Measurements from ENCODE around the gene RAPGEF6. TPM values are rescaled to one million over a fixed set of nuclear protein-coding genes. Genes with fewer than 3 reads are reported as not detected.
"Not testable (repeated sequence)": the region's sequence is repeated elsewhere in the genome, so short reads cannot be mapped to it uniquely, and the experiment has no call there.

RAPGEF6 gene
- total and polyA plus RNA-seq, 2 of the 4 experiments (the other 2 are of a cell fraction) = 5.8 to 18.8 TPM

- H4K5ac ChIP-seq (ENCODE audit: low read depth, low read length); H2BK20ac ChIP-seq (ENCODE audit: low read depth, low read length); H4K20me1 ChIP-seq (ENCODE audit: insufficient read depth, low read length); H3K9ac ChIP-seq (ENCODE audit: low read depth, low read length); H2AFZ ChIP-seq (replicated peaks; ENCODE audit: low read length, poor library complexity); H3K9me3 ChIP-seq (ENCODE audit: control insufficient read depth, insufficient read depth, low read length); H3K56ac ChIP-seq (ENCODE audit: extremely low read depth, insufficient read depth, low read length); H2AK5ac ChIP-seq (ENCODE audit: low read depth, low read length); H2BK120ac ChIP-seq (ENCODE audit: low read depth, low read length); H3K23ac ChIP-seq (ENCODE audit: low read depth, low read length); H3K4ac ChIP-seq (ENCODE audit: low read depth, low read length); H3K36me3 ChIP-seq (ENCODE audit: control insufficient read depth, insufficient read depth, low read length); POLR2A ChIA-PET (ENCODE audit: unreplicated experiment); dilution Hi-C loops (cut with HindIII; ENCODE audit: low sequenced_read_pairs, unreplicated experiment); H3K18ac ChIP-seq (ENCODE audit: low read depth, low read length); H3K14ac ChIP-seq (replicated peaks; ENCODE audit: low read depth, low read length); ATAC-seq (ENCODE audit: low read depth); H4K8ac ChIP-seq (ENCODE audit: low read depth in 2 of 2, low read length in 2 of 2); H3K27ac ChIP-seq (ENCODE audit: insufficient read depth, low read length); CTCF ChIA-PET; H4K91ac ChIP-seq (ENCODE audit: insufficient read depth, low read depth, low read length); DNase-seq; BruUV-seq (replicated peaks); H2BK15ac ChIP-seq (ENCODE audit: low read depth, low read length); H3K27me3 ChIP-seq (ENCODE audit: control insufficient read depth, insufficient read depth, low read length); H2AK9ac ChIP-seq (replicated peaks; ENCODE audit: low read depth, low read length, poor library complexity); H3K4me3 ChIP-seq (ENCODE audit: insufficient read depth, low read depth, low read length); H3K4me2 ChIP-seq (ENCODE audit: low read depth, low read length); H2BK5ac ChIP-seq (ENCODE audit: low read depth, low read length, poor library complexity, severe bottlenecking); H3K9me1 ChIP-seq (ENCODE audit: insufficient read depth, low read length): not testable (repeated sequence)
- in situ Hi-C loops (cut with MboI; ENCODE audit: low sequenced_read_pairs) = loop anchor here (10.0 kb wide), 1 partner anchor 215 kb away; the partner anchor contains the start of gene HINT1
- H3K4me1 ChIP-seq (ENCODE audit: control insufficient read depth, insufficient read depth, low read length) = peaks cover 17% of the 10 kb centered on the region
- peaks cover 26 to 59% of the 10 kb centered on the region in 2 experiments for H3K79me1 ChIP-seq (ENCODE audit: low read depth in 1 of 2, low read length in 2 of 2)
- no CpG with 5 or more reads among the region's 2 CpGs for WGBS, 2 experiments (ENCODE audit: extremely low coverage in 2 of 2, insufficient read length in 1 of 2)
- intact Hi-C loops (cut with micrococcal nuclease) = loop anchor here (5.0 kb wide), 1 partner anchor 113 kb away; no protein-coding TSS in a partner anchor
Observed at GRCh38 chr5:131380238-131380637, 254.8 kb downstream of the RAPGEF6 start.

Data from IMR-90 (cell line).